Stimulated activated naive CD4-positive, alpha-beta T cell (primary cell): ENCODE data around the gene WSB1.
"Not testable (repeated sequence)": the region's sequence is repeated elsewhere in the genome, so short reads cannot be mapped to it uniquely, and the experiment has no call there.

Source experiments
- DNase-seq, 6 experiments: peaks; one replicate each; lab custom pipeline; 2025; lab: John Stamatoyannopoulos, UW

WSB1 gene

DNA sequence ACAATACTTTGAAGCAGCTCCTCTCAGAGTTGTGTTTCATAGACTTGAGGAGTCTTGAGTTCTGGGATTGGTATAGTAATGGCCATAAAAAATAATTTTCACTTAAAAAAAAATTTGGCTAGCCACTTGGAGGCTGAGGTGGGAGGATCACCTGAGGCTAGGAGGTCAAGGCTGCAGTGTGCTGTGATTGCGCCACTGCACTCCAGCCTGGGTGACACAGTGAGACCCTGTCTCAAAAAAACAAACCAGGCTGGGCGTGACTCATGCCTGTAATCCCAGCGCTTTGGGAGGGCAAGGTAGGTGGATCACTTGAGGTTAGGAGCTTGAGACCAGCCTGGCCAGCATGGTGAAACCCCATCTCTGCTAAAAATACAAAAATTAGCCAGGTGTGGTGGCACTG lies 14.8 kb upstream of the WSB1 start:
- not testable (repeated sequence) for DNase-seq

DNA sequence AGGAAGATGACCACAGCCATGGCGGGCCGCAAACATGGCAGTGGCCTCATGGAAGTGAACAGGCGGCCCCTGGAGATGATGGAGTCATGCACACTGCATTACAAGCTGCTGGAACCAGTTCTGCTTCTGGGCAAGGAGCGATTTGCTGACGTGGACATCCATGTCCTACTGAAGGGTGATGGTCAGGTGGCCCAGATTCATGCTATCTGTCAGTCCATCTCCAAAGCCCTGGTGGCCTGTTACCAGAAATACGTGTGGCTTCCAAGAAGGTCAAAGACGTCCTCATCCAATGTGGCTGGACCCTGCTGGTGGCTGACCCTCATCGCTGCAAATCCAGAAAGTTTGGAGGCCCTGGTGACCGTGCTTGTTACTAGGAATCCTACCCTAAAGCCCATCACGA lies 13.4 kb upstream of the WSB1 start:
- DNase-seq: no peak

DNA sequence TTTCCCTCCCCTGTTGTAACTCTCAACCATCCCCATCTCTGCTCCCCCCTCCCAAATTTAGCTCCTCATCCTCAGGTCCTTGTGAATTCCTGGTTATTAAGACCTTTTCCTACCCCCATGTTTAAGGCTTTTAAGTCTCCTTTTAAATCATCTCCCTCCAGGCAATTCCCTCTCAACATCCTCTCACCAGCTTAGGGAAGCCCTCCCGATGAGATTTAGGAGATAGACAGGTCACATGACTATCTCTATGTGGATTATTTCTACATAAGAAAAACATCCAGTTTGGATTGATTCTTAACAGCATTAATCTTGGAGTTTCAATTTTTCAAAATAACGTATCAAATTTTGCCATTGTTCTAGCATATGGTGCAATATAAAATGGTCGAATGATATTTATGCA lies 12.5 kb upstream of the WSB1 start:
- no peak for DNase-seq

DNA sequence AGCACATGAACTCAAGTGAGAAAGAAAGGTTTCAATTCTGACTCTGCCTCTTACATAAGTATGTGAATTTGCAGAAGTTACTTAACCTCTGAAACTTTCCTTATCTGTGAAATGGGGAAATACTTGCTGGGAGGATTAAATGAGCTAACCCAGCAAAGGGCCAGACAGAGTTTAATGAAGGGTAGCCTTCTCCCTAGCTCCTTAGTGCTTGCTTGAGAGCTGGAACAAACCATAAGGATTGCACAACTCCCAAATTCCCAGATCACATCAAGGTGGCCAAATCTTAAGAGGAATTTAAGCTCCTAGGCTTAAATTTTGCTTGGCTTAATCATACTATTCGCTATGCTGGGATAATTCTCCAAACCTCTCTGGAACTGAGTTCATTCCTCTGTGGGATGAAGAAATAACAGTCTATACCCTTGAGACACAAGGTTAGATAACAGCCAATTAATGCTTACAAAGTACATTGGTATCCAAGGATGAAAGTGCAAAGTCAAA lies 11.8 kb upstream of the WSB1 start:
- no peak for DNase-seq

DNA sequence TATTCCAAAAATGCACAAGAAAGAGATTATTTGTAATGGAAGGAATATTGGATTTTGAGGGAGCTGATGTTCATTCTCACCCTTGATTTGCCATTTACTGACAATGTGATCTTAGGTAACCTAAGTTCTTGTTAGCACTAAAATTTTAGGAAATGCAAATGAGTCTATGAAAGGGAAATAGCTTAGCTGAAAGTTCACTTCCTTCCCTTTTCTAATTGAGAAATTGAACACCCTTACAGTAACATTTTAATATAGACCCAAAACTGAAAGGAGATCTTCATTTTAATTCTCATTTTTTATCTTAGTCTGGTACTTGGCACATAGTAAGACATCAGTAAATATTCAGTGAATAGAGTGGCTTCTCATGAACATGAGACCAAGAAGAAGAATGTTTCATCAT lies 10.9 kb upstream of the WSB1 start:
- DNase-seq: no peak

DNA sequence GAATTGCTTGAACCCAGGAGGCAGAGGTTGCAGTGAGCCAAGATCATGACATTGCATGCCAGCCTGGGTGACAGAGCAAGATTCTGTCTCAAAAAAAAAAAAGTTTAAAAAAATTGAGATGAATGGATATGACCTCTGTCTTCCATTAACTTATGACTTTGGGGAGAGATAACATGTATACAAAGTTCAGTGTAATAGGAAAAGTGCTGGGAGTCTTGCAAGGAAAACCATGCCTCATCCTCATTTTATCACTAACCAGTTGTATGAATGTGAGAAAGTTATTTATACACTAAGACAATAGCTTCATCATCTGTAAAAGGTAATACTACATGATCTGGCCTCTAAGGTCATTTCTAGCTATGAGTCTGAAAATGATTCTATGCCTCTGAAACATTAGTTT lies 10.2 kb upstream of the WSB1 start:
- no peak for DNase-seq

DNA sequence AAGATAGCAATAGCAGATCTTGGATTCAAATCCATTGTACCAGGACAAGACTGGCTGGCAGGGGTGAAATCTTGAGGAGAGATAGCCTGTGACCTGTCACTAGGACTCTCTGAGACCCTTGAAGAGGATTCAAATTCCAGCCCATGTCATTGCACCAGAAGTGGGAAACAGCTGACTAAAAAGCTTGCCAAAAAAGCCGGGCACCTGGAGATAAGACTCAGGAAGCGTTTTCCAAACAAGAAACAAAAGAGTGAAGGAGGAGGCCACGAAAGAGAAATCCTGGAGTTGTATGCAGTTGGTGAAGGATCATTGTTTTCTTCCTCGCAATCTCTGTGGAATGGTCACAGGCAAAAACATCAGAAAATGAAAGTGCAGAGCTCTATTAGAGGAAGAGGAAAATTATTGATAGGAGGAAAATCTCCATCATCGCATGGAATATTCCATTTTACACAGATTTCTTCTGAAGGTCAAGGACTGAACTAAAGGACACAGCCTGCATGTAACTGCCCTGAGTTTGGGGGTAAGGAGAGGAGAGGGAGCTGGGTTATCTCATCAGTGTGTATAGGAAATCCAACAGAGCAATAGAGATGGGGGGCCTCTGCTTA lies 9.0 kb upstream of the WSB1 start:
- DNase-seq: no peak

DNA sequence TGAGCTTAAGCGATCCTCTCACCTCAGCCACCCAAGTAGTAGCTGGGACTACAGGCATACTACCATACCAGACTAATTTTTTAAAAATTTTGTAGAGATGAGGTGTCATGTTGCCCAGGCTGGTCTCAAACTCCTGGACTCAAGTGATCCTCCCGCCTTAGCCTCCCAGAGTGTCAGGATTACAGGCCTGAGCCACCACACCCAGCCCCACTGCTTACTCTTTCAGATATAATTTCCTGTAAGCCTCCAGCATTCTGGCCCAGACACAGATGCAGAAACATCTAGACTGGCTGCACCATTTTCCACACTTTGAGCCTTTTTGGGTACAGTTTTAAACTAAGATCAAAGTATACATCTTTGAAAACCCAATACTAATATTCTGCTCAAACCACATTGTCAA lies 8.4 kb upstream of the WSB1 start:
- no peak for DNase-seq

DNA sequence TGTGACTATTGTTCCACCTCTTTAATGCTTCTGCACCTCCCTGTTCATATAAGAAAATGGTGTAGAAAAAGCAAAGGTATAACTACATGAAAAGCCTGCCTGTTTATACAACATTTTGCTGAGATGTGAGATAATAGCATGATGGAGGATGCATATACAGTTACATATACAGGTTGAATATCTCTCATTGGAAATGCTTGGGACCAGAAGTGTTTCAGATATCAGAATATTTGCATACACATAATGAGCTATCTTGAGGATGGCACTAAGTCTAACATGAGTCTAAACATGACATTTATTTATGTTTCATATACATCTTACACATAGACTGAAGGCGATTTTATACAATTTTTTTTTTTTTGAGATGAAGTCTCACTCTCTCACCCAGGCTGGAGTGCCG lies 5.7 kb upstream of the WSB1 start:
- no peak for DNase-seq

DNA sequence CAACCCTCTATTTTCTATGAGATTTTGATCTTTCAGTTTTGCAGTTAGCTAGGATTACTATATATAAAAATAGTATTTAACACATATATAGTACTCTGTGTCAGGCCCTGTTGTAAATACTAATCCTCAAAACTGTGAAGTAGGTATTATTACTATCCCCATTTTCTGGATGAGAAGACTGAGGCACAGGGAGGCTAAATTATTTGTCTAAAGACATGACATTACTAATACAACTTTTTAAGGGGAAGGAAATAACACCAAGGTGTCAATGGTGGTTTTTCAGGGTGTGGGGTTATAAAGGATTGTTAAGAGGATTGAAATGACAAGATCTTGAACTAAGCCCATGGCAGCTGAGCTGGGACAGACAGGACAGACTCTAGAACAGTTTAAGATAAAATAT lies 4.1 kb upstream of the WSB1 start:
- DNase-seq: no peak

DNA sequence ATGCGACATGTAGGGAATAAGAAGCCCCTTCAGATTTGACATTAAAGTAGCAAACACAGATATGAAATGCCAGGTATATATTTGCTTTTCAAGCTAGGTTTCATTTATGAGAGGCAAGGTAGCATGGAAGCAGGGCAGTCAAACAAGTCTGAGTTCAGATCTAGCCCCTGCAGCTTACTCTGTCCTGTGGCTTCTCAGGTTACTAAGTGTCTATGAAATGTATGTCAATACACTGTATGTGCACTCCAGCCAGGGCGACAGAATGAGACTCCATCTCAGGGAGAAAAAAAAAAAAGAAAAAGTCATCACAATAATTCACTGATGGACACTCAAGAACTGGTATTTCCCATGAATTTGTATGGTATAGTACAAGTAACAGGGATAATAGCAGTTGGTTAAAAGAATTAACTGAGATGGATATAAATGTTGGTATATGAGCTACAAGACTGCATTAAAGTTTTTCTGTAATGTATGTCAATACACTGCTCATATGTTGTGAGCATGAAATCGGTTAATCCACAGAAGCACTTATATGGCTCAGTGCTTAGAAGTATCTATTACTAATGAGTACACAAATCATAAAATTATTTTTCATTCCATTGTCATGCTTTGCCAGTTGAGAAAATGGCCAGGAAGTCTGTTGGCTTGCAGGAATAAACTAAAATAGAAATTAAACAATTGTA lies 2.9 kb upstream of the WSB1 start:
- DNase-seq: no peak

DNA sequence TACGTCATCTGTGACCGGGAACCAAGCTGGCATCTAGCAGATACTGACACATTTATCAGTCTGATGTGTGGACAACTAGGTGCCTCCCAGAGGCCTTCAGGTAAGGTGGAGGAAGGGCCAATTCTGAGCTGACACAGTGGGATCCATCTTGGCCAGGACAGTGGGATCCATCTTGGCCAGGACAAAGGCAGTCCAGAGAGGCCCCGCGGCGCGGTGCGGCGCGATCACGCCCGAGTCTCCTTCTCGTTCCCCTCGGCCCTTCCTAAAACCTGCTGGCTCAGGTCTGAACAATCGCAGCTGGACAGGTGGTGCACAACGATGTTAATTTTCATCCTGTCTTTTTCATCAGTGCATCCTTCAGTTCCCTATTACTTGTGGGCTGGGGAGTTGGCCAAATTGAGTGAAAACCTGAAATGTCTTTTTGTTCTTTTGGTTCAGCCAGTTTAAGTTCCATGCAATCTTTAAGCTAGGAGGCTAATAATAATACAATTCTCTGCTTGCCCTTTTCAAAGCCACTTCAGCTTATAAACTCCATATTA lies 486 bp upstream of the WSB1 start:
- DNase-seq: peak in 3 of 6 experiments; percentile 16 to 22 (median 16)

DNA sequence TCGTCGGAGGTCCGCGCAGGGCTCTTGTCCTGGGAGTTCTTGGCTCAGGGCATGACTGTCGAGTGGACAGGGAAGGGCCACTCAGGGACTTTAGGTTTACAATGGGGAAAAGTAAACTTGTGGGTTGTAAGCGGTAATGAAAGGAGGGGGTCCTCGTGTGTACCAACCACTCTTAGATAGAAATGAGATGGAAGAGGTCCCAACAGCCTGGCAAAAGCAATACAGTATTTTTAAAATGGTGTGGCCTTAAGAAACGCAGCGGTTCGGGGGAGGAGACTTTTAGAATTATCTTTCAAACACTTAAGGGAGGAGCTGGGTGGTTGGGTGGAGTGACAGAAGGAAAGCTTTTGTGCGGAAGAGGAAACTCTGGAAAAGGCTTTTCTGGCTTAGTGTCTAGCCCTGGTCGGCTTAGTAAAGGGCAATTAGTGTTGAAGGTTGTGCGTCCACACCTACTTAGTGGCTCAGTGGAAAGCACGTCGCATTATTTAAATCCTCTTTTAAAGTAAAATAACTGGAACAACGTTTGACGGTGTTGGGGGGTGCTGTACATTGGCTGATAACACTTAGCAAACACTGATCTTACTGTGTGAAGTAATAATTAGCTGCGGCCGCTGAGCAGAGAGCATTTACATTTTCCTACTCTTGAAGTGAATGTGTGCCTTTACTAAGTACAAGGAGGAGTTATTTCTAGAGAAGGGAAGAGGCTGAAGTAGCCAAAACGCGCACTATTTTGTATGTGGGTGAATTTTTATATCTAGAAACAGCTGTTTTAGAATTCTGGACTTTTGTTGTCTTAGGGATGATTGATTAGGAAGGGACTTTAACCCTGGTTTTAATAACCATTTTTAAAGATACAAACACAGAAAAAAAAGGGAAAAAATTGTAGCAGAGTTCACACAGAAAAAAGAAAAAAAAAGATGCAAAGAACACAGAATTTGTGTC lies 1.0 kb downstream of the WSB1 start:
- DNase-seq: peak; percentile 28 to 82 (median 56)

DNA sequence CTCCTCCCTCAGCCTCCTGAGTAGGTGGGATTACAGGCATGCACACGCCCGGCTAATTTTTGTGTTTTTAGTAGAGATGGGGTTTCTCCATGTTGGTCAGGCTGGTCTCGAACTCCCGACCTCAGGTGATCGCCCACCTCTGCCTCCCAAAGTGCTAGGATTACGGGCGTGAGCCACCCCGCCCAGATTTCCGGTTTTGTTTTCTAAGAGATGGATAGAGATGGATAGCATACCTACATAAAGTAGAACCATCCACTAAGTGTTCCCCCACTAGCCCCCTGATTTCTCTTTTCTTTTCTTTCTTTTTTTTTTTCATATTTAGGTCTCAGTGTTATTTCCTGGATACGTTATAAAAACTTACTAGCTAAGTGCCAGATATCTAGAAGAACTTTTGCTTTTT lies 2.0 kb downstream of the WSB1 start:
- no peak for DNase-seq

DNA sequence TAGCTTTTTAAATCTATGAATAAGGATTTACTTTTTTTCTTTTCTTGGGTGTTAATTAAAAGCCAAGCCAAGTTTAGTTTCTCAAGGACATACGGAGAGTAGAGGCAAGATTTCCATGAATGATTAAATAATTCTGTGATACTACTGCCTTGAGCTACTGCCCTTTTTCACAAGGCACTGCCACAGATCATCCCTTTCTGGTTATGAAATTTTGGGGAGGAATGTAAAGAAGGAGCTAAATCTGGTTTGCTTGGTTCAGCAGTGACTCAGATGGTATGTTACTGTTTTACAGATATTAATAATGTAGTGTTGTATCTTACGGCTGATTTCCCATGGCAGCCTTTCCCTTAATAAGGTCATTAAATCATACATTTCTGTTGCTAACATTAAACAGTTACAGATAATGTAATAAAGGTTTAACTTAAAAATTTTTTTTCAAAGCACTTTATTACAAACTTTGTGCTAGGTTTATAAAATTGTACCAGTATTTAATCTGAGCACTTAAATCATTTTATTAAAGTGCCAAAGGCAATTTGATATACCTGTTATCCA lies 2.6 kb downstream of the WSB1 start:
- DNase-seq: no peak

DNA sequence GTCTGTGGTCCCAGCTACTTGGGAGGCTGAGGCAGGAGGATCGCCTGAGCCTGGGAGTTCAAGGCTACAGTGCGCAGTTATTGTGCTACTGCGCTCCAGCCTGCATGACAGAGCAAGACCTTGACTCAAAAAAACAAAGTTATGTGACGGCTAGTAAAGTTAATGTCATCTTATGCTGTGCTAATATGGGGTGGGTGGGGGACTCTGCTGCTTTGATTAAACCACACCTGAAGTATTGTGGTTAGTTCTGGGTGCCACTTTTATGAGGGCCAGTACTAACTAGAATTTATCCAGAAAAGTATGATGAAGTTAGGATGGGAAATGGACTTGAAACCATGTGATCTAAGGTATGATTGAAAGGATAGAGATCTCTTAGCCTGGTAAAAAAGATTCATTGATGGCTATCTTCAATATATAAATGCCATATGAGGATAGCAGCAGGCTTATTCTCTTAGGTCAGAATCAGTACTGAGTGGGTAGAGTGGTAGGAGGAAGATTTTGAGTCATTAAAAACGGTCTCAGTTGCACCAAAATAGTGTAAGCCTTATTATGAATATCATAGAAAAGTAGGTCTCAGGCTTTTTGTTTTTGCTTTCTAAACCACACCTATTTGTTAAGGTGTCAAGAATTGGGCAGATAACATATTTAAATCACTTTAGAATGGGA lies 5.6 kb downstream of the WSB1 start:
- DNase-seq: no peak

DNA sequence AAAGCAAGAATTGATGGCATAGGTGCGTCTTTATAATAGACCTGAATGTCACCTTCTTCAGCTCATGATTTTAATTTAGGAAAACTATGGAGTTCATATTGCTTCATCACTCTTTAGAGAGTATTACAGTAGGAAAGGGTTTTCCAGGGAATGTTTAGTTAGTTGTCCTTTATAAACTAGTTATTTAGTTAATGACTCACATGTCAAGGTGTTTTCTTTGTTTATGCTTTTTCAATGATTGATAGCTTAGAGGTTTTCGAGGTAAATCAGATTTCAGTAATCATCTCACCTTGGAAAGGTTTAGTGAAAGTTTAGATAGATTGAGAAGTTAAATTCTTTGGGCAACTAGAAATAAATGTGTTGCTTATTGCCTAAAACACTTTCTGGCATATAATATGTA lies 9.8 kb downstream of the WSB1 start:
- no peak for DNase-seq

DNA sequence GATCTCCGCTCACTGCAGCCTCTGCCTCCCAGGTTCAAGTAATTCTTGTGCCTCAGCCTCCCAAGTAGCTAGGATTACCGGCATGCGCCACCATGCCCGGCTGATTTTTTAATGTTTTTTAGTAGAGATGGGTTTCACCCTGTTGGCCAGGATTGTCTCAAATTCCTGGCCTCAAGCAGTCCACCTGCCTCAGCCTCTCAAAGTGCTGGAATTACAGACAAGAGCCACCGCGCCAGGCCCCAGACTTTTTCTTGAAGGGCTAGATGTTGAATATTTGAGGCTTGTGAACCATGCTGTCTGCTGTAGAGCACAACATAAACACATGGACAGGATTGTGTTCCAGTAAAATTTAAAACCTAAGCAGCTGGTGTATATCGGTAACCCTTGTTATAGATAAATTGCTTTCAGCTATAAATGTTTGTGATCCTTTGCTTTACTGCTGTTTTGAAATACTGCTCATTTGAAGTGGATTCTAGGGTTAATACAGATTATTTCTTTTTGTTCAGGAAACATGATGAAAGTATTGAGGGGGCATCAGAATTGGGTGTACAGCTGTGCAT lies 12.4 kb downstream of the WSB1 start:
- no peak for DNase-seq

DNA sequence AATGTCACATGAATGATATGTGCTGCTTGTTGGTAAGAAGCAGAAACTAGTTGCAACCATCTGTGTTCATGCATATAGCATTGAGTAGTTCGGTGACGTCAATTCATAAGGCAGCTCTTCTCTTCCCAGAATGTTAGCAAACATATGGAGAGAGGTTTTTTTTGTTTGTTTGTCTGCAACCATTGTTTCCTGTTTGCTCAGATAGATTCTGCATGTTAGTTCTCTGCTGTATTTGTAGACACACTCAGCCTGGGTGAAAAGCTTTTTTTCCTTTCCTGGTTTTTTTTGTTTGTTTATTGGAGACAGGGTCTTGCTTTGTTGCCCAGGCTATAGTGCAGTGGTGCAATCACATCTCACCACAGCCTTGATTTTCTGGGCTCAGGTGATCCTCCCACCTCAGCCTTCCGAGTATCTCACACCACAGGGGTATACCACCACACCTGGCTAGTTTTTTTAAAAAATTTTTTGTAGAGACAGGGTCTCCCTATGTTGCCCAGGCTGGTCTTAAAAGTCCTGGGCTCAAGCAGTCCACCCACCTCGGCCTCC lies 16.7 kb downstream of the WSB1 start:
- DNase-seq: no peak

DNA sequence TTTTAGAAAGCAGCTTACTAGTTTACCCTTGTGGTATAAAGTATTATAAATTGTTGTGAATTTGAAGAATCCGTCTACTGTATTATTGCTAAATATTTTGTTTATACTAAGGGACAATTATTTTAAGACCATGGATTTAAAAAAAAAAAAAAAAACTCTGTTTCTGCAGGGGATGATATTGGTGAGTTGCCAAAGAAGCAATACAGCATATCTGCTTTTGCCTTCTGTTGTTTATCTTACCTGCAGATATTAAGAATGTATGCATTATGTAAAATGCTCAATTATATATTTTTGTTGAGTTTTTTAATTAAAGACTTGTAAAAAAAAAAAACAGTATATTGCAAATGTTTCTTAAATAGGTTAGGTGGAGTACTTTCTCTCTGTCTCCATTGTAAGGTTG lies 19.4 kb downstream of the WSB1 start:
- no peak for DNase-seq

DNA sequence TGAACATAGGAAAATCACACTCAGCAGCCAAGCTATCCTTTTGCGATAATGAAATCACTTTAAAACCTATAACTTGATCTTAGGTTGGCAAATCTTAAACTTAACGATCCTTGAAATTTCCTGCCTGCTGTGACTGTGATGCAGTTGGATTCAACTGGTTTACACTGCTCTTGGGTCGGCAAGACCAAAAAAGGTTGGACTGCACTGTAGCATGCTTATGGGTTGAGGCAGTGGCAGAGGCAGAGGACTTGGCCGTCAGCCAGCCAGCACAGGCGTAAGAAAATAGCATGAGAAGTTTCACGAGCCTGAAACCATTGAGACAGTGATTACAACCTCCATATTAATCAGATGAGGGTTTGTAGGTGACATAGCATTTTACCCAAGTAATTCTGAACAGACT lies 21.4 kb downstream of the WSB1 start:
- DNase-seq: no peak
